Mesenchymal stem cell (in vitro differentiated cells and primary cell): ENCODE measurements around the gene THRAP3.
"Not testable (repeated sequence)": the region's sequence is repeated elsewhere in the genome, so short reads cannot be mapped to it uniquely, and the experiment has no call there.

ENCODE experiments used
- DNase-seq: peaks from one replicate; pipeline ENCODE4 v3.0.0-alpha.2; 2013
- H2AFZ ChIP-seq: one replicate; pipeline ENCODE4 v1.6.1; 2013; ENCODE audit warnings: low read depth, mild to moderate bottlenecking, control low read depth, inconsistent platforms, low read length, moderate library complexity
- H2AK5ac ChIP-seq: 2 replicates; pipeline ENCODE4 v1.6.1; 2013; ENCODE audit warnings: low read length, moderate library complexity, mild to moderate bottlenecking, inconsistent platforms; ENCODE audit not compliant: severe bottlenecking
- H2BK120ac ChIP-seq: one replicate; pipeline ENCODE4 v1.6.1; 2013; ENCODE audit warnings: low read depth, mild to moderate bottlenecking, inconsistent platforms, low read length, moderate library complexity
- H2BK12ac ChIP-seq, 2 experiments: one replicate each; pipeline ENCODE4 v1.6.1; 2013; ENCODE audit warnings: inconsistent platforms in 2 of 2, low read length in 2 of 2, mild to moderate bottlenecking in 2 of 2, moderate library complexity in 2 of 2, control low read depth in 1 of 2
- H2BK15ac ChIP-seq: one replicate; pipeline ENCODE4 v1.6.1; 2013; ENCODE audit warnings: mild to moderate bottlenecking, low read depth, inconsistent platforms; ENCODE audit not compliant: poor library complexity, severe bottlenecking
- H2BK5ac ChIP-seq: 2 replicates; pipeline ENCODE4 v1.6.1; 2013; ENCODE audit warnings: low read depth, mild to moderate bottlenecking, low read length, control low read depth, inconsistent platforms; ENCODE audit not compliant: poor library complexity, severe bottlenecking
- H3K14ac ChIP-seq, 2 experiments: one replicate each; pipeline ENCODE4 v1.6.1; 2013; ENCODE audit warnings: inconsistent platforms in 2 of 2, low read length in 2 of 2, control low read depth in 1 of 2, mild to moderate bottlenecking in 1 of 2, moderate library complexity in 1 of 2
- H3K18ac ChIP-seq, 2 experiments: one replicate each; pipeline ENCODE4 v1.6.1; 2013; ENCODE audit warnings: inconsistent platforms in 2 of 2, low read length in 2 of 2, control low read depth in 1 of 2, low read depth in 1 of 2, mild to moderate bottlenecking in 1 of 2
- H3K23ac ChIP-seq, 2 experiments: one replicate each; pipeline ENCODE4 v1.6.1; 2013; ENCODE audit warnings: inconsistent platforms in 2 of 2, low read length in 2 of 2, mild to moderate bottlenecking in 2 of 2, moderate library complexity in 2 of 2, control low read depth in 1 of 2
- H3K27ac ChIP-seq: 2 replicates; pipeline ENCODE4 v1.5.1; 2013; ENCODE audit warnings: mild to moderate bottlenecking, moderate library complexity, low read length, control low read depth, inconsistent platforms; ENCODE audit not compliant: poor library complexity, severe bottlenecking
- H3K27me3 ChIP-seq, 2 experiments: 2 replicates each; pipeline versions ENCODE4 v1.6.1 to v1.7.0; 2013; ENCODE audit warnings: low read length in 2 of 2, mild to moderate bottlenecking in 2 of 2, moderate library complexity in 2 of 2, control low read depth in 1 of 2, inconsistent platforms in 1 of 2; ENCODE audit not compliant: control insufficient read depth in 1 of 2, insufficient read depth in 1 of 2
- H3K36me3 ChIP-seq, 2 experiments: 2 replicates each; pipeline versions ENCODE4 v1.6.1 to v1.7.0; 2013; ENCODE audit warnings: low read length in 2 of 2, control low read depth in 1 of 2, inconsistent platforms in 1 of 2, low read depth in 1 of 2, mild to moderate bottlenecking in 1 of 2; ENCODE audit not compliant: insufficient read depth in 2 of 2, control insufficient read depth in 1 of 2
- H3K4ac ChIP-seq, 2 experiments: one replicate each; pipeline ENCODE4 v1.6.1; 2013; ENCODE audit warnings: inconsistent platforms in 2 of 2, low read length in 2 of 2, mild to moderate bottlenecking in 2 of 2, moderate library complexity in 2 of 2, control low read depth in 1 of 2, low read depth in 1 of 2
- H3K4me1 ChIP-seq: 2 replicates; pipeline ENCODE4 v1.6.1; 2013; ENCODE audit warnings: low read depth, low read length, control low read depth; ENCODE audit not compliant: control insufficient read depth, insufficient read depth
- H3K4me2 ChIP-seq: 2 replicates; pipeline ENCODE4 v1.6.1; 2013; ENCODE audit warnings: low read length, mild to moderate bottlenecking, inconsistent platforms; ENCODE audit not compliant: poor library complexity, severe bottlenecking
- H3K4me3 ChIP-seq, 2 experiments: 2 replicates each; pipeline versions ENCODE4 v1.5.1 to v1.7.0; 2013; ENCODE audit warnings: low read length in 2 of 2, mild to moderate bottlenecking in 2 of 2, control low read depth in 1 of 2, low read depth in 1 of 2; ENCODE audit not compliant: insufficient read depth in 1 of 2
- H3K79me1 ChIP-seq: replicated peaks from 2 replicates; pipeline ENCODE4 v1.6.1; 2013; ENCODE audit warnings: mild to moderate bottlenecking, control low read depth, low read length, inconsistent platforms; ENCODE audit not compliant: poor library complexity, severe bottlenecking
- H3K9ac ChIP-seq: 2 replicates; pipeline ENCODE4 v1.7.0; 2013; ENCODE audit warnings: mild to moderate bottlenecking, low read length, moderate library complexity
- H3K9me3 ChIP-seq: 2 replicates; pipeline ENCODE4 v1.7.0; 2013; ENCODE audit warnings: mild to moderate bottlenecking, low read length; ENCODE audit not compliant: control insufficient read depth
- H4K8ac ChIP-seq: one replicate; pipeline ENCODE4 v1.6.1; 2013; ENCODE audit warnings: inconsistent platforms, mild to moderate bottlenecking, low read length, moderate library complexity
- H4K91ac ChIP-seq: one replicate; pipeline ENCODE4 v1.6.1; 2013; ENCODE audit warnings: mild to moderate bottlenecking, low read length, inconsistent platforms
- WGBS: methylation state at CpG from one replicate; pipeline ENCODE4 v1.1.7; 2013; ENCODE audit warnings: mixed read lengths; 5-methylcytosine and 5-hydroxymethylcytosine counted together

The THRAP3 gene

DNA sequence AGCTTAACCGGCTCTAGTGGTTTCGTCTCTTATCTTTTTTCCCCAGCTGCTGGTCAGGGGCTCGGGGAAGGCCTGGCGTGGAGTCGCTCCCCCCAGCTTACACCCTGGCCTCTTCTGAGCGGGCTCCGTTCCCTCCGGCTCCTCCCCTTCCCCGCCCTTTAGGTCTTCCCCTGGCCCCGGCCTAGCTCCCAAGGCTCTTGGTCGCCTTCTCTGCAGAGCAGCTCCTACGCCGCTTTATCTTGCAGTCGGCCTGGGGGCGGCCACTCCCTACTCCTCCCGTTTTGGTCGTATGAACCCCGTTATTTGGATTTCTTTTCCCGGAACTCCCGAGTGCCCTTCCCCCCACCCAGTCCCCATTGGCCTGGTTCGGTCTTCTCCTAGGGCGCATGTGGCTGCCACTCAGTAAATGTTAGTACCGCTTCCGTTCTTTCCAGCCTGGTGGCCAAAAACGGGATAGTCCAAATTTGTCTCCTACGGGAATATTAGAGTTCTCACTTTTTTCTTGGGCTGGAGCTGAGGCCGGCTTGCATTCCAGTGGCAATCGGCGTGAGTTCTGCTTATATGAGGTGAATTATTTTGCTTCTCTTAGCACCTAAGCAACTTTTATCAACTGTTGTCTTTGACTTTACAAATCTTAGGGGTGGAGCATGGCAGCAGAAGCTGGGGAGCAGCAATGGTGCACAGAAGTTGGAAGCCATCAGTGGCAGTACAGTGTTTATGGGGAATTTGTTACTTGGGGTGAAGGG, 467 bp downstream of the THRAP3 start:
- Histone ChIP-seq H3K4me1 (peaks cover 6% of the 10 kb centered on the region), H2BK15ac (no peak overlapping the region), H4K91ac (peak overlapping the region; percentile 52), H4K8ac (no peak overlapping the region), H2AFZ (peak overlapping the region; percentile 73), H3K27ac (peak overlapping the region; percentile 97), H3K27me3 (no peaks in the 10 kb centered on the region), H3K14ac (no peak overlapping the region), H3K36me3 (peaks cover 9 to 22% of the 10 kb centered on the region in 2 experiments), H2BK5ac (peak overlapping the region; percentile 87), H3K23ac (no peak overlapping the region), H3K18ac (peak overlapping the region; percentile 31 to 95), H3K9ac (peak overlapping the region; percentile 98), H3K9me3 (no peaks in the 10 kb centered on the region), H3K4ac (peak overlapping the region; percentile 15 to 77), H2BK120ac (peak overlapping the region; percentile 12), H2AK5ac (no peak overlapping the region), H3K4me3 (peak overlapping the region; percentile 76 to 89), H2BK12ac (no peak overlapping the region), H3K79me1 (peaks cover 2% of the 10 kb centered on the region), H3K4me2 (peak overlapping the region; percentile 83)
- 0% methylated on average over 26 of the region's 29 CpGs for WGBS
- DNase-seq, result peak; percentile 97

DNA sequence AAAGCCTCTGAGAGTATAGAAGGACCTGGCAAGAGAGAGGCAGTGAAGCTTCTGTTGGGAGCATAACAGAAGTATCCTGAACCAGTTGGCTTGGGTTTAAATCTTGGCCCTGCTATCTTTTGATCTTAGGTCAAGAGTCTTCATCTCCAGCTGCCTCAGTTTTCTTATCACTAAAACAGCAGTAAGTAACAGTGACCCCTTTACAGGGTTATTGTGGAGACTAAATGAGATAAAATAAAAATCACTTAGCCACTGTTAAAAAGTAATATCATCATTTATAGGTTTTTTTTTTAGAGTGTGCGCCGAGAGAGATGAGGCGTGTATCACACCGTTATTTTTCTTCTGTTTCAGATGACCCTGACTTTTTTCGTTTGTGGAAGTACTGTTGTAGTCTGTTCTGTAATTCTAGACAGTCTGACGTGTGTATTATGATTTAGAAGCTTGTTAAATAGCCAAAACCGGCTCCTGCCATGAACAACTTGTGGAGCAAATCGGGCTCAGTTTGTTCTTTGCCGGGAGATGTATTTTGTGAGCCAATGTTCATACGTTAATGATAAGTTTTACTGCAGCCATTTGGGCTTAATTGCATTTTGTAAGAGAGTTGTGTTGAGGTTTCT, 1.1 kb downstream of the THRAP3 start:
- Histone ChIP-seq H2BK12ac (no peak overlapping the region), H3K4me2 (peak overlapping the region; percentile 83), H3K23ac (no peak overlapping the region), H3K9me3 (no peaks in the 10 kb centered on the region), H3K79me1 (peaks cover 2% of the 10 kb centered on the region), H2AFZ (no peak overlapping the region), H3K27ac (peak overlapping the region; percentile 97), H4K91ac (no peak overlapping the region), H2BK15ac (no peak overlapping the region), H2BK120ac (no peak overlapping the region), H3K4me1 (peaks cover 6% of the 10 kb centered on the region), H3K4me3 (peak overlapping the region; percentile 76 to 89), H4K8ac (no peak overlapping the region), H3K27me3 (no peaks in the 10 kb centered on the region), H3K36me3 (peaks cover 9 to 29% of the 10 kb centered on the region in 2 experiments), H3K4ac (peak overlapping the region in 1 of 2 experiments; percentile 51), H3K9ac (peak overlapping the region; percentile 98), H2BK5ac (no peak overlapping the region), H3K18ac (peak overlapping the region in 1 of 2 experiments; percentile 95), H2AK5ac (no peak overlapping the region), H3K14ac (no peak overlapping the region)
- DNase-seq, result no peak
- 66% methylated on average over 10 of the region's 10 CpGs for WGBS

DNA sequence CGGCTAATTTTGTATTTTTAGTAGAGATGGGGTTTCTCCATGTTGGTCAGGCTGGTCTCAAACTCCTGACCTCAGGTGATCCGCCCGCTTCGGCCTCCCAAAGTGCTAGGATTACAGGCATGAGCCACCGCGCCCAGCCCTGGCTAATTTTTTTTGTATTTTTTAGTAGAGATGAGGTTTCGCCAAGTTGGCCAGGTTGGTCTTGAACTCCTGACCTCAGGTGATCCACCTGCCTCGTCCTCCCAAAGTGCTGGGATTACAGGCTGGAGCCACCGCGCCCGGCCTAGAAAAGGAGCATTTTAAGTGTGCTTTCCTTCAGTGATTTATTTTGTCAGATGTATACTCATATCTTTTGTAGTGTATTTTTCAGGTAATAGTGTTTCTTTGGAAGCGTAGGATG, 6.0 kb downstream of the THRAP3 start:
- not testable (repeated sequence) for H3K27ac ChIP-seq, H3K18ac ChIP-seq, DNase-seq, H3K9ac ChIP-seq, H3K4me3 ChIP-seq, H3K14ac ChIP-seq, H2AK5ac ChIP-seq, H2BK5ac ChIP-seq, H2AFZ ChIP-seq, H3K27me3 ChIP-seq, H3K23ac ChIP-seq, H2BK15ac ChIP-seq, H3K9me3 ChIP-seq, H3K4me2 ChIP-seq, H3K79me1 ChIP-seq, H2BK12ac ChIP-seq, H4K8ac ChIP-seq, H2BK120ac ChIP-seq, H3K4ac ChIP-seq, H4K91ac ChIP-seq
- peaks cover 23 to 66% of the 10 kb centered on the region in 2 experiments for H3K36me3 ChIP-seq
- peaks cover 15% of the 10 kb centered on the region for H3K4me1 ChIP-seq
- WGBS, result 97% methylated on average over 11 of the region's 12 CpGs

DNA sequence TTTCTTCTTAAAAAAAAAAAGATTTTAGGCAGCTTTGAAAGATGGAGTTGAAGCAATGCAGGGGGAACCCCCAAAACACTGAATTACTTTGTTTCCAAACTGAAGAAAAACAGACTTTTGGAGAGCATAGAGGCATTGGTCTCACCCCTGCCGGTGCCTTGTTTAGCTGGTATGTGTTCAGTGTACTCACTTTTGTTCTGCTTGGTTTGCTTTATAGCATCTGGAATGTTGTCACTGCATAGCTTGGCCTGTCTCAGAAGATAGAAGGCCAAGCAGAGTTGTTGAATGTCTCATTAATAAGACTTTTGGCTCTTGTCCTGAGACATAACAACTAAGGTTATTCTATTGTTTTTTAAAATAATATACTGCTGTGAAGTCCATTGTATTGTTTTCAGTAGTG, 6.9 kb downstream of the THRAP3 start:
- Histone ChIP-seq H3K27ac (peak overlapping the region; percentile 44), H3K23ac (no peak overlapping the region), H2BK5ac (no peak overlapping the region), H4K91ac (no peak overlapping the region), H2BK12ac (no peak overlapping the region), H3K14ac (no peak overlapping the region), H3K4ac (no peak overlapping the region), H3K36me3 (peaks cover 23 to 66% of the 10 kb centered on the region in 2 experiments), H3K79me1 (no peaks in the 10 kb centered on the region), H2BK120ac (no peak overlapping the region), H2AFZ (no peak overlapping the region), H3K18ac (no peak overlapping the region), H4K8ac (no peak overlapping the region), H3K27me3 (no peaks in the 10 kb centered on the region), H3K9ac (peak overlapping the region; percentile 28), H2AK5ac (no peak overlapping the region), H3K9me3 (no peaks in the 10 kb centered on the region), H2BK15ac (no peak overlapping the region), H3K4me3 (no peak overlapping the region), H3K4me1 (peaks cover 14% of the 10 kb centered on the region), H3K4me2 (no peak overlapping the region)
- DNase-seq, result no peak
- WGBS, result 92% methylated on average over 1 of the region's 1 CpG
